ENCODE measurements around the gene PSMB5. TPM values are rescaled to one million over a fixed set of nuclear protein-coding genes. Genes with fewer than 3 reads are reported as not detected.

Gene PSMB5
- total and polyA plus RNA-seq, 3 experiments from 2014 or later, result 37.1 to 198 (median 186) TPM

- H3K9me3 Mint-ChIP-seq, result no peaks in the 10 kb centered on the region
- H3K36me3 Mint-ChIP-seq, result no peaks in the 10 kb centered on the region
- CTCF ChIA-PET, result interaction anchor here (1.2 to 27.9 kb wide), 6 partner anchors 10 to 411 kb away, joined by 3 to 732 read pairs (median 8); partner anchors contain the start of genes ACIN1, C14orf119 and CDH24
- no peaks in the 10 kb centered on the region for H3K9me3 ChIP-seq (ENCODE audit: low read length)
- H3K4me1 Mint-ChIP-seq, result peaks cover 3 to 7% (median 5%) of the 10 kb centered on the region in 3 donors
- H3K27ac ChIP-seq (ENCODE audit: low read depth, low read length), result no peak overlapping the region
- peaks cover 18% of the 10 kb centered on the region for H3K4me1 ChIP-seq (ENCODE audit: insufficient read depth, low read length)
- H3K4me3 ChIP-seq (ENCODE audit: low read length), result peak overlapping the region; percentile 45
- DNase-seq, result peak in 3 of 5 donors; percentile 5 to 55 (median 24)
- H3K27me3 Mint-ChIP-seq, result peaks cover 0 to 13% of the 10 kb centered on the region in 2 donors
- peak overlapping the region in 1 of 8 donors; percentile 20 for H3K27ac Mint-ChIP-seq
- no peaks in the 10 kb centered on the region for H3K36me3 ChIP-seq (ENCODE audit: insufficient read depth, low read length)
- no peaks in the 10 kb centered on the region for H3K27me3 ChIP-seq (ENCODE audit: insufficient read depth, low read length, poor library complexity, severe bottlenecking)
- H3K4me3 Mint-ChIP-seq, result peak overlapping the region; percentile 61 to 84 (median 64)
- POLR2A ChIA-PET, result interaction anchor here (2.2 kb wide), 1 partner anchor 24 kb away, joined by 5 read pairs; the partner anchor contains the start of gene HAUS4
These were observed 54.0 kb downstream of the PSMB5 start for GRCh38 chr14:22980672-22981089.

GRCh38 chr14:22979748-22980392 lies 54.8 kb downstream of the PSMB5 start:
- peaks cover 3 to 7% (median 5%) of the 10 kb centered on the region in 3 donors for H3K4me1 Mint-ChIP-seq
- Histone ChIP-seq H3K27me3 (ENCODE audit: insufficient read depth, low read length, poor library complexity, severe bottlenecking) (no peaks in the 10 kb centered on the region), H3K4me1 (ENCODE audit: insufficient read depth, low read length) (peaks cover 18% of the 10 kb centered on the region), H3K27ac (ENCODE audit: low read depth, low read length) (no peak overlapping the region), H3K9me3 (ENCODE audit: low read length) (no peaks in the 10 kb centered on the region), H3K36me3 (ENCODE audit: insufficient read depth, low read length) (no peaks in the 10 kb centered on the region), H3K4me3 (ENCODE audit: low read length) (no peak overlapping the region)
- no peaks in the 10 kb centered on the region for H3K36me3 Mint-ChIP-seq
- H3K9me3 Mint-ChIP-seq, result no peaks in the 10 kb centered on the region
- CTCF ChIA-PET, result interaction anchor here (27.9 kb wide), 1 partner anchor 79 kb away, joined by 732 read pairs; the partner anchor contains the start of gene CDH24
- peaks cover 0 to 13% of the 10 kb centered on the region in 2 donors for H3K27me3 Mint-ChIP-seq
- peak overlapping the region; percentile 30 to 84 (median 62) for H3K4me3 Mint-ChIP-seq
- H3K27ac Mint-ChIP-seq, result peak overlapping the region in 2 of 8 donors; percentile 9 to 18
- no peak for DNase-seq
- POLR2A ChIA-PET, result no interaction called here

GRCh38 chr14:22978981-22979671 lies 55.6 kb downstream of the PSMB5 start:
- CTCF ChIA-PET, result interaction anchor here (1.0 to 27.9 kb wide), 3 partner anchors 8 to 80 kb away, joined by 3 to 732 read pairs (median 37); partner anchors contain the start of gene CDH24

GRCh38 chr14:22978487-22978837 lies 56.2 kb downstream of the PSMB5 start:
- Histone ChIP-seq H3K27ac (ENCODE audit: low read depth, low read length) (no peak overlapping the region), H3K36me3 (ENCODE audit: insufficient read depth, low read length) (no peaks in the 10 kb centered on the region), H3K27me3 (ENCODE audit: insufficient read depth, low read length, poor library complexity, severe bottlenecking) (no peaks in the 10 kb centered on the region), H3K4me3 (ENCODE audit: low read length) (no peak overlapping the region), H3K9me3 (ENCODE audit: low read length) (no peaks in the 10 kb centered on the region), H3K4me1 (ENCODE audit: insufficient read depth, low read length) (peaks cover 18% of the 10 kb centered on the region)
- ChIA-PET POLR2A (no interaction called here), CTCF (interaction anchor here (1.0 to 27.9 kb wide), 4 partner anchors 9 to 80 kb away, joined by 3 to 732 read pairs (median 20); partner anchors contain the start of gene CDH24)
- no peaks in the 10 kb centered on the region for H3K9me3 Mint-ChIP-seq
- no peaks in the 10 kb centered on the region for H3K36me3 Mint-ChIP-seq
- peaks cover 0 to 13% of the 10 kb centered on the region in 2 donors for H3K27me3 Mint-ChIP-seq
- H3K27ac Mint-ChIP-seq, result no peak overlapping the region
- H3K4me1 Mint-ChIP-seq, result peaks cover 3 to 7% (median 5%) of the 10 kb centered on the region in 3 donors
- H3K4me3 Mint-ChIP-seq, result peak overlapping the region in 1 of 7 donors; percentile 44
- no peak for DNase-seq

More at GRCh38 chr14:22978981-22979671, 55.6 kb downstream of the PSMB5 start:
- H3K27me3 ChIP-seq (ENCODE audit: insufficient read depth, low read length, poor library complexity, severe bottlenecking), result no peaks in the 10 kb centered on the region
- H3K4me3 Mint-ChIP-seq, result peak overlapping the region in 2 of 7 donors; percentile 63 to 79
- DNase-seq, result no peak
- H3K4me1 ChIP-seq (ENCODE audit: insufficient read depth, low read length), result peaks cover 18% of the 10 kb centered on the region
- no peak overlapping the region for H3K4me3 ChIP-seq (ENCODE audit: low read length)
- H3K36me3 ChIP-seq (ENCODE audit: insufficient read depth, low read length), result no peaks in the 10 kb centered on the region
- H3K36me3 Mint-ChIP-seq, result no peaks in the 10 kb centered on the region
- POLR2A ChIA-PET, result no interaction called here
- H3K27me3 Mint-ChIP-seq, result peaks cover 0 to 13% of the 10 kb centered on the region in 2 donors
- H3K27ac Mint-ChIP-seq, result peak overlapping the region in 1 of 8 donors; percentile 25
- H3K9me3 ChIP-seq (ENCODE audit: low read length), result no peaks in the 10 kb centered on the region
- H3K27ac ChIP-seq (ENCODE audit: low read depth, low read length), result no peak overlapping the region
- no peaks in the 10 kb centered on the region for H3K9me3 Mint-ChIP-seq
- peaks cover 3 to 7% (median 5%) of the 10 kb centered on the region in 3 donors for H3K4me1 Mint-ChIP-seq

GRCh38 chr14:22977684-22978486 lies 56.8 kb downstream of the PSMB5 start:
- DNase-seq, result no peak
- peak overlapping the region in 1 of 8 donors; percentile 33 for H3K27ac Mint-ChIP-seq
- ChIA-PET CTCF (interaction anchor here (0.7 to 27.9 kb wide), 6 partner anchors 9 to 81 kb away, joined by 3 to 732 read pairs (median 4); partner anchors contain the start of gene CDH24), POLR2A (interaction anchor here (0.6 kb wide), 1 partner anchor 89 kb away, joined by 3 read pairs; no protein-coding TSS in a partner anchor)
- H3K4me1 Mint-ChIP-seq, result peaks cover 3 to 7% (median 5%) of the 10 kb centered on the region in 3 donors
- peaks cover 13% of the 10 kb centered on the region for H3K4me1 ChIP-seq (ENCODE audit: insufficient read depth, low read length)
- no peaks in the 10 kb centered on the region for H3K36me3 Mint-ChIP-seq
- peaks cover 0 to 14% of the 10 kb centered on the region in 2 donors for H3K27me3 Mint-ChIP-seq
- H3K9me3 ChIP-seq (ENCODE audit: low read length), result no peaks in the 10 kb centered on the region
- no peaks in the 10 kb centered on the region for H3K9me3 Mint-ChIP-seq
- H3K36me3 ChIP-seq (ENCODE audit: insufficient read depth, low read length), result no peaks in the 10 kb centered on the region
- H3K4me3 ChIP-seq (ENCODE audit: low read length), result no peak overlapping the region
- H3K4me3 Mint-ChIP-seq, result peak overlapping the region in 1 of 7 donors; percentile 44
- no peaks in the 10 kb centered on the region for H3K27me3 ChIP-seq (ENCODE audit: insufficient read depth, low read length, poor library complexity, severe bottlenecking)
- no peak overlapping the region for H3K27ac ChIP-seq (ENCODE audit: low read depth, low read length)

- Histone ChIP-seq H3K9me3 (ENCODE audit: low read length) (no peaks in the 10 kb centered on the region), H3K36me3 (ENCODE audit: insufficient read depth, low read length) (no peaks in the 10 kb centered on the region), H3K4me1 (ENCODE audit: insufficient read depth, low read length) (peaks cover 13% of the 10 kb centered on the region), H3K27ac (ENCODE audit: low read depth, low read length) (no peak overlapping the region), H3K4me3 (ENCODE audit: low read length) (no peak overlapping the region), H3K27me3 (ENCODE audit: insufficient read depth, low read length, poor library complexity, severe bottlenecking) (no peaks in the 10 kb centered on the region)
- CTCF ChIA-PET, result interaction anchor here (0.7 to 27.9 kb wide), 6 partner anchors 10 to 82 kb away, joined by 3 to 732 read pairs (median 4); partner anchors contain the start of gene CDH24
- Mint-ChIP-seq H3K27me3 (peaks cover 0 to 14% of the 10 kb centered on the region in 2 donors), H3K9me3 (no peaks in the 10 kb centered on the region), H3K4me3 (peak overlapping the region in 2 of 7 donors; percentile 1 to 7), H3K4me1 (peaks cover 3 to 7% (median 5%) of the 10 kb centered on the region in 3 donors), H3K27ac (no peak overlapping the region), H3K36me3 (no peaks in the 10 kb centered on the region)
- no peak for DNase-seq
- POLR2A ChIA-PET, result interaction anchor here (0.6 kb wide), 1 partner anchor 89 kb away, joined by 3 read pairs; no protein-coding TSS in a partner anchor
These were observed 57.3 kb downstream of the PSMB5 start for GRCh38 chr14:22977434-22977683.

- Mint-ChIP-seq H3K4me1 (peaks cover 3 to 7% (median 5%) of the 10 kb centered on the region in 3 donors), H3K9me3 (no peaks in the 10 kb centered on the region), H3K36me3 (no peaks in the 10 kb centered on the region), H3K27me3 (peaks cover 0 to 14% of the 10 kb centered on the region in 2 donors), H3K27ac (peak overlapping the region in 1 of 8 donors; percentile 81), H3K4me3 (no peak overlapping the region)
- H3K9me3 ChIP-seq (ENCODE audit: low read length), result no peaks in the 10 kb centered on the region
- no peaks in the 10 kb centered on the region for H3K36me3 ChIP-seq (ENCODE audit: insufficient read depth, low read length)
- no peak overlapping the region for H3K27ac ChIP-seq (ENCODE audit: low read depth, low read length)
- POLR2A ChIA-PET, result no interaction called here
- H3K4me1 ChIP-seq (ENCODE audit: insufficient read depth, low read length), result peaks cover 13% of the 10 kb centered on the region
- H3K4me3 ChIP-seq (ENCODE audit: low read length), result no peak overlapping the region
- CTCF ChIA-PET, result interaction anchor here (0.7 to 27.9 kb wide), 7 partner anchors 11 to 407 kb away, joined by 3 to 732 read pairs (median 3); partner anchors contain the start of gene CDH24
- H3K27me3 ChIP-seq (ENCODE audit: insufficient read depth, low read length, poor library complexity, severe bottlenecking), result no peaks in the 10 kb centered on the region
- no peak for DNase-seq
These were observed 57.9 kb downstream of the PSMB5 start for GRCh38 chr14:22976620-22977433.
